Hindlimb muscle (tissue), 1 donor: Measurements from ENCODE around the gene OR2AG1. TPM values are rescaled to one million over a fixed set of nuclear protein-coding genes. Genes with fewer than 3 reads are reported as not detected.

Source experiments
- DNase-seq: peaks from one replicate; pipeline ENCODE4 v3.0.0-alpha.2; 2013
- polyA plus RNA-seq: library from polyadenylated mRNA; unstranded; fragments of 120-200 nt; gene quantifications from one replicate; pipeline ENCODE4 v1.2.1, GENCODE V29; 2013; ENCODE audit not compliant: insufficient read length

Gene OR2AG1
- not detected for polyA plus RNA-seq

GRCh38 chr11:6782720-6783119, at the start of gene OR2AG1:
Gene OR2AG1, plus strand, starts transcription at chr11:6783020. Its CDS starts 2,018 bp downstream, at chr11:6785038.
- no peak for DNase-seq

GRCh38 chr11:6733326-6734275, 49.2 kb upstream of the OR2AG1 start:
- DNase-seq: no peak

DNA sequence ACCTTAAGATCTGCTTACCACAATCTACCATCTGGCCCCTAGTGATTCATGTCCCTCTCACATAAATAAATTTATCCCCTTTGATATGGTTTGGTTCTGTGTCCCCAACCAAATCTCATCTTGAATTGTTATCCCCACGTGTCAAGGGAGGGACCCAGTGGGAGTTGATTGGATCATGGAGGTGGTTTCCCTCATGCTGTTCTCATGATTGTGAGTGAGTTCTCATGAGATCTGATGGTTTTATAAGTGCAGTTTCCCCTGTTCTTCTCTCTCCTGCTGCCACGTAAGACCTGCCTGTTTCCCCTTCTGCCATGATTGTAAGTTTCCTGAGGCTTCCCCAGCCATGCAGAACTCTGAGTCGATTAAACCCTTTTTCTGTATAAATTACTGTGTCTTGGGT, 48.2 kb upstream of the OR2AG1 start:
- no peak for DNase-seq

DNA sequence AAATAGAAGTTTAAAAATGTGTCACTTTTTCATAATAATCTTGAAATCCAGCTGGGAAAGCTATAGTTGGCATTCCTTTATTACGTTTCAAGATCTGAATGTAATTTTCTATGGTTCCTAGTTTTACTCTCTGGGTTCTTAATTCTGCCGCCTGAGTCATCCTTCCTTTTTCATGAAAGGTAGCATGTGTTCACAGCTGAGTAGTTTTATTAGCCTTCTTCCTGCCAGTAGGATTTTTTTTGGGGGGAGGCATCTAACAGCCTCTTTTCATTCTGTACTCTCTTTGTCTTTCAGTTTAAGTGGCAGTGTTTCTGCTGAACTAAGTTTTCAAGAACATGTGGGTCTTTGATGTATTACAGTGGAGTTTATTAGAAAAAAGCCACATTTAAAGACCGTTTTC, 47.5 kb upstream of the OR2AG1 start:
- no peak for DNase-seq

DNA sequence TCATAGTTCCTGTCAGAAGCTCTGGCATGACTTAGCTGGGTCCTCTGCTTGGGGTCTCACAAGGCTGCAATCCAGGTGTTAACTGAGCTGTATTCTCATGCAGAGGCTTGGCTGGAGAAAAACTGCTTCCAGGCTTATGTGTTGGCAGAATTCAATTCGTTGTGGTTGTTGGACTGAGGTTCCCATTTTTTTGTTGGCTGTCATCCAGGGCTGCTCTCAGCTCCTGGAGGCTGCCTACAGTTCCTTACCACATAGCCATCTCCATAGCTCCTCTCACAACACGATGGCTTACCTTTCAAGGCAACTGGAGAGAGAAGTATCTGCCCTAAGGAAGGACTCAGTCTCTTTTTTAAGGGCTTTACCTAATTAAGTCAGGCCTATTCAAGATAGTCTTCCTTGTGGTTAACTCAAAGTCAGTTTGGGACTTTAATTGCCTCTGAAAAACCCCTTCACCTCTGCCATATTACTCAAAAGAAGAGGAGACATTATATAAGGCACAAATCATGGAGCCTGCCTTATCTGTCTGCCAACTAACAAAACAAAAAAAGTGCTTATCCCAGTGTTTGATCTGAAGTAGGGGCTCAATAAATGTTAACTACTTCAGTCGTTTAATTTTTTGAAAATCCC, 46.2 kb upstream of the OR2AG1 start:
- DNase-seq: no peak

DNA sequence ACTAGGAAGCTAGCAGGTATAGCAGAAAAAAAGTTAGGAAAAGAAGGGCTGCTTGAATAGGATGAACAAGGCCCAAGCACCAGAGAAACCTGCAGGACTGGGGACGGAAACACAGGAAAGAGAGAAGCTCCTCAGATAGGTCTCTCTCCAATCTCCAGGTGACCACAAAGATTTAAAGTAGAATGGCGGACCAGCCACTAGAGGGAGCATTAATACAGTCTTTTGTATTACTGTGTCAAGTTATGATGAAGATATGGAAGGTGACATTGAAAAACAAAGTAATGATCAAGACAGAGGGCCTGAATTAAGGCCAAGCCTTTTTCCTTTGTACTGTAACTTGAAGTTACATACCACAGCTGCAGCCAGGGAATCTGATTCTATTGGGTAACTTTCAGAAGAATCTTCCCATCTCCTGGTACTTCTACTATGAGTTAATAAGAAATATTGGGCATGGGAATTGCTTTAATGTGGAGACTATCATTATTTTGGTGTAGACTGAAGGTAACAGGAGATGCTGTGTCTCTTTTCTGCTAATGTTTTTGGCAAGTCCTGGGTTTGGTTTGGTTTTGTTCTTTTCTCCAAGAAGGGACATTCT, 44.9 kb upstream of the OR2AG1 start:
- no peak for DNase-seq

GRCh38 chr11:6738590-6738989, 44.2 kb upstream of the OR2AG1 start:
- no peak for DNase-seq

GRCh38 chr11:6742260-6742659, 40.6 kb upstream of the OR2AG1 start:
- no peak for DNase-seq

DNA sequence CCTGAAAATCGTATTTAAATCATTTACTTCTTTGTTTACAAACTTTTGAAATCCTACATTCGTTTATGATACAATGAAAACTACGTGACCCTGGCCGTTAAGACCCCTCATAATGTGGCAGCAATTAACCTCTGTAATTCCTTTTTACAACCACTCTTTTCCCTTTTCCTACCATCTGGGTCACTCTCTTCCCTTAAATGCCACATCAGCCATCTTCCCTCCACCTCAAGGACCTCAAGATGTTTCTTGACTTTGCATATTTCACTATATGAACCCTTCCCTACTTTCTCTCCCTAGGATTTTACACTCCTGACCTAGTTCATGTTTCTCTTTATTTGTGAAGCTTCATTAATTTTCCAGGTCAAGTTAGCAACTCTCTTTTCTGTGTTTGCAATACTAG, 37.8 kb upstream of the OR2AG1 start:
- no peak for DNase-seq

GRCh38 chr11:6745465-6746015, 37.3 kb upstream of the OR2AG1 start:
- DNase-seq: no peak

DNA sequence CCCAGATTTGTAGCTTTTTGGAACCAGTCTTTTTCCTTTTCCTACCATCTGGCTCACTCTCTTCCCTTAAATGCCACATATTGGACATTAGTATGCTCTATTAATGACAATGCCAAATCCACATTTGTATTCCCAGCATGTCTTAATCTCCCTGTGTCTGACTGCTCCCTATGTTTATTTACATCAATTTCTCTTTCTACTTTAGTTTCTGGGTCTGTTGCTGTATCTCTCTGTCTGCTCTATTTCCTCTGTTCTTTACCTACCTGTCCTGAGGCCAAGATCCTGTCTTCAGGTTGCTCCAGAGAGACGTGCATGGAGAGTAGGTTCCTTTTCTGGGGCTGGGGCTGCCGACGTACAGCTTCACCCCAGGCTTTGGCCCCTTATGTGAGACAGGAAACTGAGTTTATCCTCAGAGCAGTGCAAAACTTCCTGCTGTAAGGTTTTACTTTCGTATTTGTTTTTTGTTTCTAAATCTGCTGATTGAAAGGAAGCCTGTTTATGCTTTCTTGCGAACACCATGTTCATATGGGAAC, 36.7 kb upstream of the OR2AG1 start:
- peak; percentile 14 for DNase-seq

- DNase-seq: no peak
Measured at GRCh38 chr11:6746626-6747025, 36.2 kb upstream of the OR2AG1 start.

DNA sequence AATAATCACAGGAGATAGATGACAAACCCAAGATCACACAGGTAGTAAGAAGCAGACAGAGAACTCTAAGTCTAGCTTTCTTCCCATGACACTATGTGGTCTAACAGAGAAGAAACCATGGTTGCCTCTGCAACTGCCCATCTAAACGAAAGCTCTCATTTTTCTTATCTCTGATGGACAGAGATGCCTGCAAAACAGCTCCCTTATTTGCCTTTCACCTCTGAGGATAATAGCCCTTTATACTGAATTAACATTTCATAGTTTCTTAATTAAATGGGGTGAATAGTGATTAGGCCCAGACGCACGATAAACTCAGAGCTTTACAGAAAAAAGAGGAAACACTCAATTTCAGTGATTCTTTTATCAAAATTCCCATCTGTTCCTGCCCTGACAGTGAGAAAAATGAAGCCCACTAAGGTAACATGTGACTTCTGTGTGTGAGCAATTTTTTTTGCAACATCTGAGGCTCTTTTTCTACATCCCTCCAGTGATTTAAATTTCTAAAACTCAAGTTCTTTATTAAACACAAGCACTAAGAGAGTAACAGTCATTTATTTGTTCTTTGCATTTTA, 35.6 kb upstream of the OR2AG1 start:
- no peak for DNase-seq

- peak; percentile 36 for DNase-seq
Measured at GRCh38 chr11:6755303-6755952, 27.4 kb upstream of the OR2AG1 start.

DNA sequence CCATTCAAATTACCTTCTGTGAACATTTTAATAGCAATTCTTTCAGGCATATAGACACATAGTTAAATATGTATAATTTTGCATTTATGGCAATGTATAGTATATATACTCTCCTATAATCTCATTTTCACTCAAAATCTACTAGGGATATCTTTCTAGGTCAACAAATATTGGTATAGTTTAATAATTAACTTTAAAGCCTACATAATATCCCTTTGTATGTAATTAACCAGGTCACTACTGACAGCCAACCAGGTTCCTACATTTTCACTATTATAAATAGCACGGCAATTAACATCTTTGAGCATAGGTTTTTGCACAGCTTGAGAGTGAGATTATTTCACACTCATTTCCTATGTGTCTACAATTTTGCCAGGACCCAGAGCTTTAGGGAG, 26.9 kb upstream of the OR2AG1 start:
- no peak for DNase-seq

DNA sequence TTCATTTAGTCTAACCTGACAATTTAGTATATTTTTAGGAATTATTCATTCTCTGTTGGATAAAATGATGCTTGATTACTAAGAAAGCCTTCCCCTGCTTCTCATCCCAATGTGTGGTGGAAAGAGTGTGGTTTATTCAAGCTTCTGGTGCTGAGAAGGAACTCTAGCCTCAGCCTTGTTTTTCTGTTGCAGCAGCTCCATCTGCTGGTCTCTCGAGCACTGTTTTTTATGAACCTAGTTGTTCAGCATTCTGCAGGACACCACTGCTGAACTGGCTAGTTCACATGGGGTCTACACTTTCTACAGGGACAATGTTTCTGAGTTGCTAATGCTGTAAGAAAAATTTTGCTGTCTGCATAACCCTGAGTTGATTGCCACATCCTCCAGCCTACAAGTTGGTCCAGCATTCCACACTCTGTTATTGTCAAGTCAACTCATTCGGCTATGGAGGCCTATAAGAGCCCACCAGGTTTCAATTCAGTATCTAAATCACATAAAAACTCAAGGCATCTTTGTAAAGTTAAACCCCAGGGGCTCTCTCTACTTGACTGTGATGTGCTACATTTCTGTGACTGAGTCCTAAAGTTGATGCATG, 25.4 kb upstream of the OR2AG1 start:
- peak; percentile 52 for DNase-seq

- DNase-seq: peak; percentile 10
Measured at GRCh38 chr11:6771926-6772893, 10.6 kb upstream of the OR2AG1 start, which contains the start of gene OR2AG2. Gene OR2AG2, minus strand, starts transcription at chr11:6771976. Its CDS starts 3,019 bp downstream, at chr11:6768957.

GRCh38 chr11:6778518-6778917, 4.3 kb upstream of the OR2AG1 start:
- no peak for DNase-seq

GRCh38 chr11:6780829-6781228, 2.0 kb upstream of the OR2AG1 start:
- DNase-seq: no peak

GRCh38 chr11:6790546-6790945, 7.7 kb downstream of the OR2AG1 start:
- no peak for DNase-seq
